ENCODE results near the gene METTL9.

DNA sequence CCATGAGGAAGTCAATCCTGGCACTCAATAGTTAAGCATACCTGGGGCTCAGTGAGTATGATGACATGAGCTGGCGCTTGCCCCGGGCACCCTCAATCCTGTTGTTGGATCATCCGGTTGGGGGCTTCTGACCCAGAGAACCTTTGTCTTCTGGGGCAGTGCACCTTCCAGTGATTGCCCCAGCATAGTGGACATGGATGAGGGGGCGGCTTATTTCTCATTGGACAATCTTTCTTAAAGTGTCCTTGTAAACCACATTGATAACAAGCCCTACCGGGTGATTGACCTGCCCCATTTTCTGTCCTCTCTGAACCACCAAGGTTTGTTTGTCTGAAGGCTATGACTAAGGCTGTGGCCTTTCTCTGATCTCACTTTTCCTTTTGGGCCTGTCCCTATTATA is 34.8 kb downstream of the METTL9 start:
- TF ChIP-seq, protein P1, sequence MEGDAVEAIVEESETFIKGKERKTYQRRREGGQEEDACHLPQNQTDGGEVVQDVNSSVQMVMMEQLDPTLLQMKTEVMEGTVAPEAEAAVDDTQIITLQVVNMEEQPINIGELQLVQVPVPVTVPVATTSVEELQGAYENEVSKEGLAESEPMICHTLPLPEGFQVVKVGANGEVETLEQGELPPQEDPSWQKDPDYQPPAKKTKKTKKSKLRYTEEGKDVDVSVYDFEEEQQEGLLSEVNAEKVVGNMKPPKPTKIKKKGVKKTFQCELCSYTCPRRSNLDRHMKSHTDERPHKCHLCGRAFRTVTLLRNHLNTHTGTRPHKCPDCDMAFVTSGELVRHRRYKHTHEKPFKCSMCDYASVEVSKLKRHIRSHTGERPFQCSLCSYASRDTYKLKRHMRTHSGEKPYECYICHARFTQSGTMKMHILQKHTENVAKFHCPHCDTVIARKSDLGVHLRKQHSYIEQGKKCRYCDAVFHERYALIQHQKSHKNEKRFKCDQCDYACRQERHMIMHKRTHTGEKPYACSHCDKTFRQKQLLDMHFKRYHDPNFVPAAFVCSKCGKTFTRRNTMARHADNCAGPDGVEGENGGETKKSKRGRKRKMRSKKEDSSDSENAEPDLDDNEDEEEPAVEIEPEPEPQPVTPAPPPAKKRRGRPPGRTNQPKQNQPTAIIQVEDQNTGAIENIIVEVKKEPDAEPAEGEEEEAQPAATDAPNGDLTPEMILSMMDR (conservative IDR thresholded peaks at IDR 0.05; ENCODE audit: low read depth in 2 of 2), result no peak
- TF ChIP-seq EZH2 (IDR thresholded peaks at IDR 0.05; ENCODE audit: low read depth, unreplicated experiment) (no peak), POLR2AphosphoS5 (IDR thresholded peaks at IDR 0.05; ENCODE audit: low read depth) (no peak), JUNB (IDR thresholded peaks at IDR 0.05; ENCODE audit: unreplicated experiment) (no peak), CREB1 (CRISPR knock-in tag; IDR thresholded peaks at IDR 0.05; ENCODE audit: low read depth) (no peak), EZH2phosphoT487 (IDR thresholded peaks at IDR 0.05; ENCODE audit: unreplicated experiment) (no peak), NANOG (IDR thresholded peaks at IDR 0.05; ENCODE audit: borderline replicate concordance) (no peak), STAT1 (IDR thresholded peaks at IDR 0.05; ENCODE audit: unreplicated experiment) (no peak), ZNF114 (CRISPR knock-in tag; IDR thresholded peaks at IDR 0.05) (no peak), ZNF331 (CRISPR knock-in tag; IDR thresholded peaks at IDR 0.05; ENCODE audit: low read depth) (no peak)
- TF ChIP-seq, protein P2, sequence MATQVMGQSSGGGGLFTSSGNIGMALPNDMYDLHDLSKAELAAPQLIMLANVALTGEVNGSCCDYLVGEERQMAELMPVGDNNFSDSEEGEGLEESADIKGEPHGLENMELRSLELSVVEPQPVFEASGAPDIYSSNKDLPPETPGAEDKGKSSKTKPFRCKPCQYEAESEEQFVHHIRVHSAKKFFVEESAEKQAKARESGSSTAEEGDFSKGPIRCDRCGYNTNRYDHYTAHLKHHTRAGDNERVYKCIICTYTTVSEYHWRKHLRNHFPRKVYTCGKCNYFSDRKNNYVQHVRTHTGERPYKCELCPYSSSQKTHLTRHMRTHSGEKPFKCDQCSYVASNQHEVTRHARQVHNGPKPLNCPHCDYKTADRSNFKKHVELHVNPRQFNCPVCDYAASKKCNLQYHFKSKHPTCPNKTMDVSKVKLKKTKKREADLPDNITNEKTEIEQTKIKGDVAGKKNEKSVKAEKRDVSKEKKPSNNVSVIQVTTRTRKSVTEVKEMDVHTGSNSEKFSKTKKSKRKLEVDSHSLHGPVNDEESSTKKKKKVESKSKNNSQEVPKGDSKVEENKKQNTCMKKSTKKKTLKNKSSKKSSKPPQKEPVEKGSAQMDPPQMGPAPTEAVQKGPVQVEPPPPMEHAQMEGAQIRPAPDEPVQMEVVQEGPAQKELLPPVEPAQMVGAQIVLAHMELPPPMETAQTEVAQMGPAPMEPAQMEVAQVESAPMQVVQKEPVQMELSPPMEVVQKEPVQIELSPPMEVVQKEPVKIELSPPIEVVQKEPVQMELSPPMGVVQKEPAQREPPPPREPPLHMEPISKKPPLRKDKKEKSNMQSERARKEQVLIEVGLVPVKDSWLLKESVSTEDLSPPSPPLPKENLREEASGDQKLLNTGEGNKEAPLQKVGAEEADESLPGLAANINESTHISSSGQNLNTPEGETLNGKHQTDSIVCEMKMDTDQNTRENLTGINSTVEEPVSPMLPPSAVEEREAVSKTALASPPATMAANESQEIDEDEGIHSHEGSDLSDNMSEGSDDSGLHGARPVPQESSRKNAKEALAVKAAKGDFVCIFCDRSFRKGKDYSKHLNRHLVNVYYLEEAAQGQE (IDR thresholded peaks at IDR 0.05; ENCODE audit: unreplicated experiment), result no peak
- TF ChIP-seq, protein P3, sequence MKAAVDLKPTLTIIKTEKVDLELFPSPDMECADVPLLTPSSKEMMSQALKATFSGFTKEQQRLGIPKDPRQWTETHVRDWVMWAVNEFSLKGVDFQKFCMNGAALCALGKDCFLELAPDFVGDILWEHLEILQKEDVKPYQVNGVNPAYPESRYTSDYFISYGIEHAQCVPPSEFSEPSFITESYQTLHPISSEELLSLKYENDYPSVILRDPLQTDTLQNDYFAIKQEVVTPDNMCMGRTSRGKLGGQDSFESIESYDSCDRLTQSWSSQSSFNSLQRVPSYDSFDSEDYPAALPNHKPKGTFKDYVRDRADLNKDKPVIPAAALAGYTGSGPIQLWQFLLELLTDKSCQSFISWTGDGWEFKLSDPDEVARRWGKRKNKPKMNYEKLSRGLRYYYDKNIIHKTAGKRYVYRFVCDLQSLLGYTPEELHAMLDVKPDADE (IDR thresholded peaks at IDR 0.05), result no peak
- TF ChIP-seq, protein P4, sequence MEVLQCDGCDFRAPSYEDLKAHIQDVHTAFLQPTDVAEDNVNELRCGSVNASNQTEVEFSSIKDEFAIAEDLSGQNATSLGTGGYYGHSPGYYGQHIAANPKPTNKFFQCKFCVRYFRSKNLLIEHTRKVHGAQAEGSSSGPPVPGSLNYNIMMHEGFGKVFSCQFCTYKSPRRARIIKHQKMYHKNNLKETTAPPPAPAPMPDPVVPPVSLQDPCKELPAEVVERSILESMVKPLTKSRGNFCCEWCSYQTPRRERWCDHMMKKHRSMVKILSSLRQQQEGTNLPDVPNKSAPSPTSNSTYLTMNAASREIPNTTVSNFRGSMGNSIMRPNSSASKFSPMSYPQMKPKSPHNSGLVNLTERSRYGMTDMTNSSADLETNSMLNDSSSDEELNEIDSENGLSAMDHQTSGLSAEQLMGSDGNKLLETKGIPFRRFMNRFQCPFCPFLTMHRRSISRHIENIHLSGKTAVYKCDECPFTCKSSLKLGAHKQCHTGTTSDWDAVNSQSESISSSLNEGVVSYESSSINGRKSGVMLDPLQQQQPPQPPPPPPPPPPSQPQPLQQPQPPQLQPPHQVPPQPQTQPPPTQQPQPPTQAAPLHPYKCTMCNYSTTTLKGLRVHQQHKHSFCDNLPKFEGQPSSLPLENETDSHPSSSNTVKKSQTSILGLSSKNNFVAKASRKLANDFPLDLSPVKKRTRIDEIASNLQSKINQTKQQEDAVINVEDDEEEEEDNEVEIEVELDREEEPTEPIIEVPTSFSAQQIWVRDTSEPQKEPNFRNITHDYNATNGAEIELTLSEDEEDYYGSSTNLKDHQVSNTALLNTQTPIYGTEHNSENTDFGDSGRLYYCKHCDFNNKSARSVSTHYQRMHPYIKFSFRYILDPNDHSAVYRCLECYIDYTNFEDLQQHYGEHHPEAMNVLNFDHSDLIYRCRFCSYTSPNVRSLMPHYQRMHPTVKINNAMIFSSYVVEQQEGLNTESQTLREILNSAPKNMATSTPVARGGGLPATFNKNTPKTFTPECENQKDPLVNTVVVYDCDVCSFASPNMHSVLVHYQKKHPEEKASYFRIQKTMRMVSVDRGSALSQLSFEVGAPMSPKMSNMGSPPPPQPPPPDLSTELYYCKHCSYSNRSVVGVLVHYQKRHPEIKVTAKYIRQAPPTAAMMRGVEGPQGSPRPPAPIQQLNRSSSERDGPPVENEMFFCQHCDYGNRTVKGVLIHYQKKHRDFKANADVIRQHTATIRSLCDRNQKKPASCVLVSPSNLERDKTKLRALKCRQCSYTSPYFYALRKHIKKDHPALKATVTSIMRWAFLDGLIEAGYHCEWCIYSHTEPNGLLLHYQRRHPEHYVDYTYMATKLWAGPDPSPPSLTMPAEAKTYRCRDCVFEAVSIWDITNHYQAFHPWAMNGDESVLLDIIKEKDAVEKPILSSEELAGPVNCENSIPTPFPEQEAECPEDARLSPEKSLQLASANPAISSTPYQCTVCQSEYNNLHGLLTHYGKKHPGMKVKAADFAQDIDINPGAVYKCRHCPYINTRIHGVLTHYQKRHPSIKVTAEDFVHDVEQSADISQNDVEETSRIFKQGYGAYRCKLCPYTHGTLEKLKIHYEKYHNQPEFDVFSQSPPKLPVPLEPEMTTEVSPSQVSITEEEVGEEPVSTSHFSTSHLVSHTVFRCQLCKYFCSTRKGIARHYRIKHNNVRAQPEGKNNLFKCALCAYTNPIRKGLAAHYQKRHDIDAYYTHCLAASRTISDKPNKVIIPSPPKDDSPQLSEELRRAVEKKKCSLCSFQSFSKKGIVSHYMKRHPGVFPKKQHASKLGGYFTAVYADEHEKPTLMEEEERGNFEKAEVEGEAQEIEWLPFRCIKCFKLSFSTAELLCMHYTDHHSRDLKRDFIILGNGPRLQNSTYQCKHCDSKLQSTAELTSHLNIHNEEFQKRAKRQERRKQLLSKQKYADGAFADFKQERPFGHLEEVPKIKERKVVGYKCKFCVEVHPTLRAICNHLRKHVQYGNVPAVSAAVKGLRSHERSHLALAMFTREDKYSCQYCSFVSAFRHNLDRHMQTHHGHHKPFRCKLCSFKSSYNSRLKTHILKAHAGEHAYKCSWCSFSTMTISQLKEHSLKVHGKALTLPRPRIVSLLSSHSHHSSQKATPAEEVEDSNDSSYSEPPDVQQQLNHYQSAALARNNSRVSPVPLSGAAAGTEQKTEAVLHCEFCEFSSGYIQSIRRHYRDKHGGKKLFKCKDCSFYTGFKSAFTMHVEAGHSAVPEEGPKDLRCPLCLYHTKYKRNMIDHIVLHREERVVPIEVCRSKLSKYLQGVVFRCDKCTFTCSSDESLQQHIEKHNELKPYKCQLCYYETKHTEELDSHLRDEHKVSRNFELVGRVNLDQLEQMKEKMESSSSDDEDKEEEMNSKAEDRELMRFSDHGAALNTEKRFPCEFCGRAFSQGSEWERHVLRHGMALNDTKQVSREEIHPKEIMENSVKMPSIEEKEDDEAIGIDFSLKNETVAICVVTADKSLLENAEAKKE (CRISPR knock-in tag; IDR thresholded peaks at IDR 0.05), result no peak

Measured in GM23338 (cell line).